ENCODE measurements around the gene SLCO4A1. TPM values are rescaled to one million over a fixed set of nuclear protein-coding genes. Genes with fewer than 3 reads are reported as not detected.

The SLCO4A1 gene
- total RNA-seq, 2 experiments from 2014 or later: 74.7 to 79.2 TPM

GRCh38 chr20:62717933-62718332, 75.6 kb downstream of the SLCO4A1 start:
- CTCF ChIA-PET: interaction anchor here (1.2 kb wide), 1 partner anchor 8 kb away, joined by 3 read pairs; no protein-coding TSS in a partner anchor
- ATAC-seq: no peak

GRCh38 chr20:62718546-62718945, 76.2 kb downstream of the SLCO4A1 start:
- Mint-ChIP-seq H3K9me3 (ENCODE audit: low read depth) (peaks cover 12% of the 10 kb centered on the region), H3K36me3 (peaks cover 10% of the 10 kb centered on the region), H3K27me3 (peaks cover 65% of the 10 kb centered on the region), H3K4me3 (no peak overlapping the region), H3K27ac (no peak overlapping the region), H3K4me1 (peaks cover 24% of the 10 kb centered on the region)
- no peak for DNase-seq
- CTCF ChIA-PET: interaction anchor here (1.2 kb wide), 1 partner anchor 8 kb away, joined by 3 read pairs; no protein-coding TSS in a partner anchor
- ATAC-seq: no peak

More at GRCh38 chr20:62717933-62718332, 75.6 kb downstream of the SLCO4A1 start:
- Mint-ChIP-seq H3K9me3 (ENCODE audit: low read depth) (peaks cover 12% of the 10 kb centered on the region), H3K27ac (no peak overlapping the region), H3K27me3 (peaks cover 62% of the 10 kb centered on the region), H3K36me3 (peaks cover 10% of the 10 kb centered on the region), H3K4me1 (peaks cover 24% of the 10 kb centered on the region), H3K4me3 (no peak overlapping the region)
- DNase-seq: no peak

GRCh38 chr20:62719250-62719935, 77.1 kb downstream of the SLCO4A1 start:
- Mint-ChIP-seq H3K4me1 (peaks cover 24% of the 10 kb centered on the region), H3K9me3 (ENCODE audit: low read depth) (peaks cover 12% of the 10 kb centered on the region), H3K4me3 (no peak overlapping the region), H3K27me3 (peaks cover 64% of the 10 kb centered on the region), H3K27ac (no peak overlapping the region), H3K36me3 (peaks cover 10% of the 10 kb centered on the region)
- no peak for ATAC-seq
- DNase-seq: no peak
- CTCF ChIA-PET: interaction anchor here (1.2 kb wide), 1 partner anchor 9 kb away, joined by 3 read pairs; no protein-coding TSS in a partner anchor

Other genes with a start within 250 kb of the SLCO4A1 start
- 10 to 100 TPM; 15.6 to 16.5 TPM for gene CABLES2, start 235.2 kb upstream of the SLCO4A1 start, total RNA-seq
- gene RBBP8NL, start 215.0 kb upstream of the SLCO4A1 start, total RNA-seq: not detected
- not detected for gene GATA5, start 166.5 kb upstream of the SLCO4A1 start, total RNA-seq
- gene NTSR1, start 66.3 kb downstream of the SLCO4A1 start, total RNA-seq: not detected
- gene MRGBP, start 154.0 kb downstream of the SLCO4A1 start, total RNA-seq: 10 to 100 TPM; 16.9 to 17.4 TPM
- 10 to 100 TPM; 87.8 to 91.0 TPM for gene OGFR, start 162.3 kb downstream of the SLCO4A1 start, total RNA-seq
- gene COL9A3, start 174.5 kb downstream of the SLCO4A1 start, total RNA-seq: under 1 TPM in 1 of 2 experiments, not detected in 1; 0.45 TPM
- 1 to 10 TPM; 6.6 to 6.7 TPM for gene TCFL5, start 219.3 kb downstream of the SLCO4A1 start, total RNA-seq

Measured in activated CD8-positive, alpha-beta memory T cell treated with anti-CD3 and anti-CD28 coated beads, Interleukin-2, amount 10 ng/mL, durations not matched to agents 7 days and 5 days (primary cell).